22Rv1 (cell line): ENCODE data around the gene SNUPN.

Source experiments
- ZFX ChIP-seq: fragments of 450-650 bp; IDR thresholded peaks from 2 replicates; pipeline ENCODE4 v1.6.1; 2017; ENCODE audit warnings: antibody characterized with exemption, borderline replicate concordance
- TF ChIP-seq, protein P1 (sequence below): fragments of 450-650 bp; IDR thresholded peaks from 2 replicates; pipeline ENCODE4 v1.5.1; 2017; ENCODE audit warnings: mild to moderate bottlenecking

DNA sequence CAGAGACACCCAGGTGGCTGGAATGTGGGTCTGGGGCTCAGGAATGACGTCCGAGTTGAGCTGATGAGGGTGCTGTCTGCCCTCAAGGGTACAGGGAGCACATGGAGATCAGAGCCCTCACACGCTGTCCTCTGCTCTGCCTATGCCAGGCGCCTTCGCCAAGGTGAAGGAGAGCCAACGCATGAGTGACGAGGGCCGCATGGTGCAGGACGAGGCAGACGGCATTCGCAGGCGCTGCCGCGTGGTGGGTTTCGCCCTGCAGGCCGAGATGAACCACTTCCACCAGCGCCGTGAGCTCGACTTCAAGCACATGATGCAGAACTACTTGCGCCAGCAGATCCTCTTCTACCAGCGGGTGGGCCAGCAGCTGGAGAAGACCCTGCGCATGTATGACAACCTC is 31.3 kb upstream of the SNUPN start:
- TF ChIP-seq, protein P1, sequence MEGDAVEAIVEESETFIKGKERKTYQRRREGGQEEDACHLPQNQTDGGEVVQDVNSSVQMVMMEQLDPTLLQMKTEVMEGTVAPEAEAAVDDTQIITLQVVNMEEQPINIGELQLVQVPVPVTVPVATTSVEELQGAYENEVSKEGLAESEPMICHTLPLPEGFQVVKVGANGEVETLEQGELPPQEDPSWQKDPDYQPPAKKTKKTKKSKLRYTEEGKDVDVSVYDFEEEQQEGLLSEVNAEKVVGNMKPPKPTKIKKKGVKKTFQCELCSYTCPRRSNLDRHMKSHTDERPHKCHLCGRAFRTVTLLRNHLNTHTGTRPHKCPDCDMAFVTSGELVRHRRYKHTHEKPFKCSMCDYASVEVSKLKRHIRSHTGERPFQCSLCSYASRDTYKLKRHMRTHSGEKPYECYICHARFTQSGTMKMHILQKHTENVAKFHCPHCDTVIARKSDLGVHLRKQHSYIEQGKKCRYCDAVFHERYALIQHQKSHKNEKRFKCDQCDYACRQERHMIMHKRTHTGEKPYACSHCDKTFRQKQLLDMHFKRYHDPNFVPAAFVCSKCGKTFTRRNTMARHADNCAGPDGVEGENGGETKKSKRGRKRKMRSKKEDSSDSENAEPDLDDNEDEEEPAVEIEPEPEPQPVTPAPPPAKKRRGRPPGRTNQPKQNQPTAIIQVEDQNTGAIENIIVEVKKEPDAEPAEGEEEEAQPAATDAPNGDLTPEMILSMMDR: no peak
- TF ChIP-seq ZFX: no peak
